HG03558 (cell line): ENCODE results near the gene MRPL34.
A peak's percentile ranks its signal among the peaks of the same experiment; 100 is the strongest.

Source experiments
- ATAC-seq: cut with Tn5 transposase; IDR thresholded peaks from one replicate; pipeline ENCODE4 v1.9.1; 2021; ENCODE audit warnings: moderate number of reproducible peaks; ENCODE audit not compliant: unreplicated experiment; ENCODE audit errors: extremely low read depth

MRPL34 gene

DNA sequence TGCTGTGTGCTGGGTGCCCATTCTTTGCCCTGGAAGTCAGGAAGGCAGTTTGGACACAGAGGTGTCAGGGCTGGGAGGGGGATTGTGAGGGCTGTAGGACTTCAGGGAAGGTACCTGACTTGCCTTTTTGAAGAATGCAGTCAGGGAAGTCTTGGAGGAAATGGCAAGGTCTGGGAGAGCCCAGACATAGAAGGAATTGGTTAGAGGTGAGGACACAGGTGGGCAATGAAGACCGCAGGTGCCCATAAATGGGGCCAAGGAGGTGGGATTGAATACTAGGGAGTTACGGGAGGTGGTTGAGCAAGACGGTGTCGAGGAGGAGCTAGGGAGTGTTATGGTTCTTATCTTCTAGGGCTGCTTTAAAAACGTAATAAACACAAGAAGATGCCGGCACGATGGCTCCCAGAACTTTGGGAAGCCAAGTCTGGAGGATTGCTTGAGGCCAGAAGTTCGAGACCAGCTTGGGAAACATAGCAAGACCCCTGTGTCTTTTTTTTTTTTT, 2.3 kb downstream of the MRPL34 start:
- ATAC-seq = no peak

DNA sequence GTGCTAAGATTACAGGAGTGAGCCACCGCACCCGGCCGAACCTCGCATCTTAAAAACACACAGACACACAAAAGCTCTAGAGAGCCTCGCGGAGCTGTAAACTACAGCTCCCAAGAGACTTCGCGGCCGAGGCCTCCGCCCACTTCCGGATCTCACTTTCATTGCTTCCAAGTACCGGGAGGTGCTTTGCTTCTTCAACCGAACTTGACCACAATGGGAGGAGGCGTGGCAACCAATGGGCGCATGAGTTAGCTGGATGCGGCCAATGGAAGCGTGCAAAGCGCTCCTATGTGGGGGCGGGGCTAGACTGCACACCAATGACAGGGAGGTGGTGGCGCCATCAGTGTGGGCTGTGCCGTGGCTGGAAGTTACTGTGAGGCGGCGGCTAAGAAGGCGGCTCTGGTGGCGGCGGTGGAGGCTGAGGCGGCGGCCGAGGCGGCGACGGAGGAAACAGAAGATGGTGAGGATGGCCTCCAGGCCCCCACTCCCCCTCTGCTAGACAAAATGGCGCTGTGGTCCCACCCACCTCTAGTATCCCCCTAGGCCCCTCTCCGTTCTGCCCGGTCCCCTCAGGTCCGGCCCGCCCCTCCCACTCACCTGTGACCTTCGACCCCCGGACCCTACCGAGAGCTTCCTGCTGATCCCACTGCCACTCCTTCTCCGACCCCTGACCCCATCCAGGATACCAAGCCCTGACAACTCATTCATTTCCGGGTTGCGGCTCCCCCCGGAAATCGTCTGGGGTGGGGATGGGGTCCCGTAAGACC, 3.7 kb downstream of the MRPL34 start, which contains the start of gene DDA1:
DDA1 (plus strand) TSS at position 366 of the 767 bp plus-strand sequence; CDS start at position 458, 92 bp downstream.
- peak; percentile 32 for ATAC-seq

DNA sequence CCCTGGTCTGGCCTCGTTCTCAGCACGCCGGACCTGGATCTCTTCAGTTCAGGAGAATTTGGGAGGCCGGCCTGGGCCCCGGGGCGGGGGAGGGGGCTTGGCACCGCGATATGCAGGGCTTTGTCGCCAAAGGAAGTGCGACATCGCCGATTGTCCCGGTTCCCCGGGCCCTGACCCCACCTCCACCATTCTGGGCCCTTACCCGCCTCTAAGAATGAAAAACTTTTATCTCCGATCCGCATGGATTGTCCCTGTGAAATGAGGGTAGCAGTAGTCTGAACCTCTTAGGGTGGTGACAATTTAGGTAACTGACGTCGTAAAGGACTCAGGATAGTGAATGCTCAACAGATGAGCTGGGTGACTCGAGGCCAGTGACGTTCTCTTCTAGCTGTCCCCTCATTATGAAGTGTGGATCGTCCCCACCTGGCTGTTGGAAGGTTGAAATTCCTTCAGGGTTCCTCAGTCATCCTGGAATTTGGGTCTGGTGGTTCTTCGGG, 4.3 kb downstream of the MRPL34 start:
- ATAC-seq = no peak

DNA sequence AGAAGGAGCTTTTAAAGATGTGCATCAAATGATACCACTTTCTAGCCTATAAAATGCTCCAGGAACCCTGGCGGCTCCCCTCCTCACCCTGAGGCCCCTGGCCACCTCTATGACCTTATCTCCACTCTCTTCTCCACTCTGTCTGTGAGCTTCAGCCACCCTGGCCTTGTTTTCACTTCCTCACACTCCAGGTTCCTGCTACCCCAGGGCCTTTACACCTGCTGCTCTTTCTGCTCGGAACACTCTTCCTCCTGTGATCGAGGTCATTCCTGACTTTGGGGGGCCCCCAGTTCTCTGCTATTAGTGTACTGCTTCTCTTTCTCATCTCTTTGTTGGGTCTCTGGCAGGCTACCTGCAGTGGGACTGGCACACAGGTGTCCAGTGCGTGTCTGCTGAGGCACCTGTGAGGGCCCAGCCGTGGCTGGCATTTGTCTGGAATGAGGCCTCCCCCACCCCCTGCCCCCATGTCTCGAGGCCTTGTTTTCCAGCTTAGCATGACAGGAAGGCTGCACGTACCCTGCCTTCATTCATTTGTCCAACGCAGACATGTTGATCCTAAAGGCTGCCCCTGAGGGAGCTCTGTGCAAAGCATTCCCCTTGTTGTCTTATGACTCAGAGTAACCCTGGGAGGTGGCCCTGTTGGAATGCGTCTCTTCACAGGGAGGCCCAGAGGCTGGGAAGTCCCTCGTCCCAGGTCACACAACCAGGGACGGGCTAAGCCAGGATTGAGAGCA, 6.0 kb downstream of the MRPL34 start:
- ATAC-seq = no peak

DNA sequence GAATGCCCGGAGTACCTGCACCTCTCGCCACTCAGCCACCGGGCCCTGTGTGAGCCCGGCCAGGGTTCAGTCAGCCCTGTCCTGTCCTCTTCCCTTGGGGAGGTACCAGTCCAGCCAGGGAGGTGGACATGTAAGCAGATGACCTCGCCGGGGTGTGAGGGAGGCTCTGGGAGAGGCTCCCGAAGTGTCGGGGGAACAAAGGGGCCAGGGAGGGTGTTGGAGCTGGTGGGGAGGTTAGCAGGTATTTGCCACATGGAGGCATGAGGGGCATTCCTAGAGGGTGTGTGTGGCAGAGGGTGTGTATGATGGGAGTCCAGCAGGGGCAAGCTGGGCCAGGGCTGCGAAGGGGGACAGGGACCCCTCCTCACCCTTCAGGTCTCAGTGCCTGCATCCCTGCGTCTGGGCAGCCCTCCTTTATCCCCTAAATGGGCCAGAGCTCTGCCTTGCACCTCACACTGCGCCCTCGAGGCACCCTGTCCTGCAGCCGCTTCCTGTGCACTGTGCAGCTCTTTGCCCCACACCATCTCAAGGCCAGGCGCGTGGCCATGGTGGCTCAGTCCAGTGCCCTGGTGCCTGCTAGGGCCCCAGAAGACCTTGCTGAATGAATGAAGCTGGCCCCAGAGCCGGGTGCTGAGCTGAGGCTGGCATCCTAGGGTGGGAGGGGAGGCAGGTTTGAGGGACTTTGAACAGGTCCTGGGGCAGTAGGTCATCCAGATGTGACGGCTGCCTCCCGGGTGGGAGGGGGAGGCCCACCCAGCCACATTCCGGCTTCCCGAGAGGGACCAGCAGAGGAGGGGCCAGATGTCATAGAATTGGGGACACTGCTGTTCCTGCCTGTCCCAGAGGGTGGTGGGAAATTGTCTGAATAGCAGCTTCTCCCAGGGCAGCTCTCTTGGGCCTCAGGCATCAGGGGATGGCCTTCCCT, 6.8 kb downstream of the MRPL34 start:
- ATAC-seq = no peak

DNA sequence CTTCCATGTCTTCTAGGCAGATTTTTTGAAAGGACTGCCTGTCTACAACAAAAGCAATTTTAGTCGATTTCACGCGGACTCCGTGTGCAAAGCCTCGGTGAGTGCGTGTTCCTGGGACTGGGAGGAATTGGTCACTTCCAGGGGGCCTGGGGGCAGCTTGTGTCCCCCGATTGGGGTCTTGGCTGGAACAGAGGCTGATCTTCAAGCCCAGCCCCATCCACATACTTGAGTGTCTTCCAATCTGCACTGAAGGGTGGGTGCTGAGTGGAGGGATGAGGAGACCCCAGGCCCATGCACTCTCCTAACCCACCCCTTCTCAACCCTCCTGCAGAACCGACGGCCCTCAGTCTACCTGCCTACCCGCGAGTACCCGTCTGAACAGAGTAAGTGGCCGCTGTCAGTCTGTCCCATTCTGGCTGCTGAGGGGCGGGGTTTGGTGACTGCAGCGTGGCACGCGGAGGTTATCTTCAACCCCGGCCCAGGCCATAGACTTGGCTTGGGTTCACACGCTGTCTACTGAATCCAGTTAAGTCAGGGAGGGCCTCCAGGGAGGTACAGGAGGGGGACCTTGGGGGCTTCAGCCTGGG, 8.4 kb downstream of the MRPL34 start:
- ATAC-seq = no peak

DNA sequence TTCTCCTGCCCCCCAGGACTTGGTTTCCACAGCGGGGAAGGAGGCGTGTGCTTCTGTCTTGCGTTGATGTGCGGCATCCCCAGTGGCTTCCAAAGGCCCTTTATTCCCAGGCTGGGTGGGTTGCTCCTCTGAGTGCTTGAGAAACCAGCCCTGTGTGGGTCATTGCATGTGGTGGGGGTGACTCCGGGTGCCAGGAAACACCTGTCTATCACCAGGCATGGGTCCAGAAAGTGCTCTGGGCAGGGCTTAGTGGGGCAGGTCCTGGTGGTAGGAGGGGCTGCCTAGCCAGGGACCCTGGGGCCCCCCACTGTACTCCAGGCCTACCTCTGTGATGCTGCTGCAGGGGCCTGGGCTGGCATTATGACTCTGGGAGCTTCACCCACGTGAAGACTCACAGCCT, 13.3 kb downstream of the MRPL34 start:
- ATAC-seq = no peak

DNA sequence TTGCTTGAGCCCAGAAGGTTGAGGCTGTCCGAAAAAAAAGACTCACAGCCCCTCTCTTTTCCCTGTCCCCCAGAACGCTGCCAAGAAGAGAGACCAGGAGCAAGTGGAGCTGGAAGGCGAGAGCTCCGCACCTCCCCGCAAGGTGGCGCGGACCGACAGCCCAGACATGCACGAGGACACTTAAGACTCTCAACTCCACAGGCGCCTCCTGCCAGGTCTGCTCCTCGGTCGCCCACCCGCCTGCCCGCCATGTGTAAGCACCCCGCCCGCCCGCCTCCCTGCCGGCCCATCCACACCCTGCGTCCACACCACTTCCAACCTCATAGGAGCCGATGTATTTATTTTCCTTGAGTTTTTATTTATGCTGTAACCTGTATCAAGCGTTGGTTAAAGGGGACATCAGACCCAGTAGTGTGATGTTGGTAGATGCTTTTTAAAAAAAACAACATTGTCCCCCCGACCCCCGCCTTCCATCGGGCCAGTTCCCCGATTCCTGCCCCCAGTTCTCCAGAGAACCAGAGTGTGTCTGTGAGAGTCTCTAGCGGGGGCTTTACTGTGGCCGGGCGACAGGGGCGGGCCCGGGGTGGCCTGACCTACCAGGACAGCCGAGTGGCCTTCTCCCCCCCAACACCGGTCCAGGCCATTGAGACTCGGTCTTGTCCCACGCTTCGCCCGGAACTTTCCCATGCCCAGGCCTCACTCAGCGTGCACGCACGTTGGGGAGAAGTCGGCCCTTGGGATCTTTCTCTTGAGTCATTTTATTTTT, 14.0 kb downstream of the MRPL34 start:
- ATAC-seq = no peak

DNA sequence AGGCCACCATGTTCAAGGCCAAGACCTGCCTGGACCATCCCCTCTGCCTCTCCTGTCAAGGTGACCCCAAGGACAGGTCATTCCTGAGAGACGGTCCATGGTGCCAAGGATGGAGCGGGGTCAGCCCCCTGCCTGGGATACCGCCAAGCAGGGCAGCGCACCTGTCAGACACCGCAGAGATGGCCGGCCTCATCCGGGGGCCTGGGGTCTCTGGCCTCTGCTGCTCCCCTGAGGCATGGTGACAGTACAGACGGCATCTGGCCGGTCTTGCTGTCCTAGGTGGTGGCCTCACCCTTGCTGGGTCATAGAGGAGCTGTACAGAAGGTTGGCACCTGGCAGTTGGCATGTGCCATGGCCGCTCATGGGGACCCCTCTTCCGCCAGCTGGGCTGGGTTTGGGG, 14.8 kb downstream of the MRPL34 start:
- ATAC-seq = no peak

DNA sequence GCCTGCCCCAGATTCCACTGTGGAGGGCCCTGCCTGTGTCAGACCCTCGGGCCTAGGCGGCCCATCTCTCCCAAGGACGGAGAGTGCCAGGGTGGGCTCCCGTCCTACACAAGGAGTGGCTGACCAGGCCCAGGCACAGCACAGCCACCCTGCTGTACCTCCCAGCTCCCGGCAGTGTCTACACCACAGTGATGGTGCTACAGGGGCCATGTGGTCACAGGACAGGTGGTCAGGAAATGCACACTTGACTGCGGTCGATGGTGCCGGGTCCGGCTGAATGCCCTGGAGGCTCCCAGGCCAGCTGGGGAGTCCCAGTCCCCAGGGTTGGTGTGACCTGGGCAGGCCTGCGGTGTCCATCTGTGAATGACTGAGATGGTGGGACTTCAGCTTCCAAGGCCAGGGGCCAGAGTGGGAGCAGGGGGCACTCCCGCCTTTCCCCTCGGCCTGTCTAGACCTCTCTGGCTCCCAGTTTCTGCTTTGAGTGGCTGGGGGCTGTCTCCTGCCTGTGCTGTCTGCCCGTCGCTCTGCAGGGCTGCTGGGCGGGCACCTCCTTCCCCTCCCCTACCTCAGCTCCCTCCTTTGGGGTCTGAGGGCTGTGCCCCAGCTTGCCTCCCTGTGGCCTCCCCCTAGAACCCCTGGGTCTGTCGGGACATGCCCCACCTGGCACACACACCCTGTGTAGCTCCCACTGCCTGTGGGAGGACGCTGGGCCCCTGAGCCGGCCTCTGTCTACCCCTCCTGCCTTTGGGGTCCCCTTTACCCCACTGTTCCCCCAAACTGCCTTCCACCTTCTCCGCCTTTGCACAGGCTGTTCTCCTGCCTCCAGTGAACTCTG, 16.2 kb downstream of the MRPL34 start:
- no peak for ATAC-seq

DNA sequence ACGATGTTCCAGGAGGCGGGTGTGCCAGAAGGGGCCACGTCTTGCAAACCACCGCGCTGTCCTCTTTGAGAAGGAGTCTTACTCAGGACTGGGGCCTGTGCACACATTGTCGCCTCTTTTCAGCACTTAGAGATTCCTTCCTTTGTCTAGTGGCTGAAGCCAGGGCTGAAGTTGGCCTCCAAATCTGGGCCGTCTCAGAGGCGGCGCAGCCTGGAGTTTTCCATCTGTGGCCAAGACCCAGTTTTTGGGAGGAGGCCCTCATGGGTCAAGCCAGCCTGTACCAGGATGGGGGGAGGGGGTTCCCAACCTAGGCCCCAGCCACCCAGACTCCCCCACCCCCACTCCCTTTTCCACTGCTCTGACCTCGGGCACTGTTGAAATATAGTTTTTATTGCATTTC, 17.2 kb downstream of the MRPL34 start:
- ATAC-seq = no peak

DNA sequence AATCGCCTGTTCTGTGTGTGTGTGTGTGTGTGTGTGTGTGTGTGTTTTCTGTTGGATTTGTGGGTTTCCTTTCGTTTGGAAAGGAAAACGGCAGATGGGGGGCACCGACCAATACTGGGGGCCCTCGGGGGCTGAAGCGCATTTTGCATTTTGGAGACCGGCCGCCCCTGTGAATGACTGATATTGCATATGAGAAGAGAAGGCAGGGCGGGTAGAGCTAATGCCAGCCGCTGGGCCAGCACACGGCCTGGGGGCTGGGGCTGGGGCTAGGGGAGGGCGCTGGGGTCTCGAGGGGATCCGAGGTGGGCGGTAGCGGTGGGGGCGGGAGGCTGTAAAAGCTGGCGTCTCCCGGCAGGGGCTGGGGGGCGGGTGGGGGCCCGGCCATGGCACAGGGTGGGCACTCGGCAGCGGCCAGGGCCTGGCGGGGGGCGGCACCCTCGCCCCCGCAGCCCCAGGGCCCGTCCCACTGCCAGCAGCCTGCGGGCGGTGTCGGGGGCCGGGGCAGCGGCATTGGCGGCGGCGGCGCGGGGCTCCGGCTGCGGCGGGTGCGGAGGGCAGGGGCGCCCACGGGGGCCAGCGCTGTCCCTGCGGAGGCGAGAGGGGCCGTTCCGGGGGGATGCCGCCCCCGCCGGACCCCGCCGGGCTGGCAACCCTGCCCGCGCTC, 17.8 kb downstream of the MRPL34 start:
- ATAC-seq = no peak

DNA sequence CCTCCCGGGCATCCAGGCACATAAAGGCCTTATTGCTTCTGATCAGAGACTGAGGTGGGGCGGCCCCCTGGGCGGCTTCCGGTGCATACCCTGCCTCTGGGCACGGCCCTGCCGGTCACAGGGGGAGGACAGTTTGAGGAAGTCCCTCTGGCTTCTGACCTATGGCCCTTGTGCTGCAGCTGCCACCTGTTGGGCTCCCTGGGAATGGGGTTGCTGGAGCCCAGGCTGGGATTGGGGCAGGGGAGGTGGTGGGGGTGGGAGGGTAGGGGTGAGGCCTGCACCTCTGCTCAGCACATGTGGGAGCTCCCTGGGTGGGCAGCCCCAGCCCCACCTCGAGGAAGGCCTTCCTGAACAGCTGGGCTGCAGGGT, 18.3 kb downstream of the MRPL34 start:
- no peak for ATAC-seq

DNA sequence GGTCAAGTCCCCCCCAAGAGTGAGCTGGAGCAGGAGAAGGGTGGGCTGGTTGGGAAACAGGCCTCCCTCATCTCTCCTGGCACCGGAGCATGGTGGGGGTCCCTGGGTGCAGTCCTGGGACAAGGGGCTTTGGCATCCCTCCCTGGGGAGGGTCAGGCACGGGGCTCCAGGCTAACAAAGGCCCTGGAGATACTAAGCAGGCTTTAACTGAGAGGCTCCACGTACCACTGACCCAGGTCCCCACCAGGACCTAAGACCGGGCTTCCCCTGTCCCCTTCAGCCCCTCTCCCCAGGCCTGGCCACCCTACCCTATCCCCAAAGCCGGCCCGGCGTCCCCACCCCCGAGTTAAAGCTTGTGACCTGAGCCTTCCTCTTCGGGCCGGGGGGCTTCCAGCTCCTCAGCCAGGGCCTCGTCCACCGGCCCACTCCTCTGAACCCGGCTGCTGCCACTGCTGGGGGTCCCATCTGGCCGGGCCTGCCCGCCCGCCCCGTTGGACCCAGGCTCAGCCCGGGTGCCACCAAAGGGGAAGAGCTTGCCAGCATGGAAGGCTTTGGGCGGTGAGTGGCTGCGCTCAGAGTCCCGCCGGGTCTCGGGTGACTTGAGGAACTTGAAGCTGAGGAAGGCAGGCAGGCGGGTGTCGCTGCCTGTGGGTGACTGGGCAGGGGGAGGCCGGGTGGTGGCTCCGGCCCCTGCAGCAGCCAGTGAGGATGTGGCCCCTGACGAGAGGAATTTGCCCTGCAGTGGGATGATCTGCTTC, 18.9 kb downstream of the MRPL34 start:
- ATAC-seq = no peak

DNA sequence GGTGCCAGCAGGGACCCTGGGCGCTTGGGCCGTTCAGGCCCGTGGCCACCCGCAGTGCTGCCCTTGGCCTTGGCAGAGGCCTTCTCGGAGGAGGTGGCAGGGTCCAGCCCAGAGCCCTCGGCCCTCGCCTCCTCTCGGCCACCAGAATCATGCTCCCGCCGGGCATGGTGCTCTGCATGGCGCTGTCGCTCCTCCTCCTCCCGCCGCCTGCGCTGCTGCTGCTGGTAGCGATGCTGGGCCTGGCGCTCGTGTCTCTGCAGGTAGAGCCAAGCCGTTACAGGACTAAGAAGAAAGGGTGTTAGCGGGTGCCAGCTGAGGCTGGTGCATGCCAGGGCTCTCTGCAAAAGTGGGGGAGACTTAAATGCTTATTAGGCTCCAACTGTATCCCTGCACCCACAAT, 19.5 kb downstream of the MRPL34 start:
- no peak for ATAC-seq

DNA sequence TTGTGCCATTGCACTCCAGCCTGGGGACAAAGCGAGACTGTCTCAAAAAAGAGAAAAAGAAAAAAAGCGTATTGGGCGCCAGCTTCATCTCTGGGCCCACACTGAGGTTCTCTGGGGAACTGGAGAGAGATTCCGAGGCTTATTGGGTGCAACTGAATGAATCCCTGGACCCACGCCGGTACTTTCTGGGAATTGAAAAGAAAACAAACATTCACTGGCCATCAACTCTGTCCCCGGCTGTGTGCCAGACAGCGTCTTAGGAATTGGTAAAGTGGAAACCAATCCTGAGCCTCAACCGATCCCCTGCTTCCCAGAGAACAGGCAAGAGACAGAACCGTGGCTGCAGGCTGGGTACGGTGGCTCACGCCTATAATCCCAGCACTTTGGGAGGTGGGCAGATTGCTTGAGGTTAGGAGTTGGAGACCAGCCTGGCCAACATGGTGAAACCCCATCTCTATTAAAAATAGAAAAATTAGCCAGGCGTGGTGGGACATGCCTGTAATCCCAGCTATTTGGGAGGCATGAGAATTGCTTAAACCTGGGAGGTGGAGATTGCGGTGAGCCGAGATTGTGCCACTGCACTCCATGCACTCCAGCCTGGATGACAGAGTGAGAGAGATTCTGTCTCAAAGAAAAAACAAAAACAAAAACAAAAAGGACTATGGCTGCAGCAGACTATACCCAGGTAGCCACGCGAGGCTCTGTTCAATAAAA, 20.4 kb downstream of the MRPL34 start:
- no peak for ATAC-seq

DNA sequence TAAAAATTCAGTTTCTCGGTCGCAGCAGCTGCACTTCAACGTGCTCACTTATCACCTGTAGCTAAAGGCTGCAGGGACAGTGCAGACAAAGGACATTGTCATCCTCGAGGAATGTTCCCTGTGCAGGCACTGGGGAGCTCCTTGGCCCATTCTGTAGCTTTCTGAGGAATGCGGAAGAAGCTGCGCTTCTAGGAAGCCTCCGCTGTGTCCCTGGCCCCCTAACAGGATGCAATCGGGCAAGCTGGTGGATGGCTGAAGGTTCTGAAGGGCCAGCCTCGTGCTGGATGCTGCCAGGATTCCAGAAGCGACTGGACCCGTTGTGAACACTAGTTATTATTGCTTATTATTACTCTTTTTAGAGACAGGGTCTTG, 20.9 kb downstream of the MRPL34 start:
- ATAC-seq = no peak
